Upper lobe of right lung (tissue), 1 donor: ENCODE measurements around the gene ROR2. TPM values are rescaled to one million over a fixed set of nuclear protein-coding genes. Genes with fewer than 3 reads are reported as not detected.

ENCODE experiments used
- ATAC-seq: fragments of 200-7000 bp; cut with Tn5 transposase; one replicate; pipeline ENCODE4 v1.9.1; 2020; ENCODE audit warnings: mild to moderate bottlenecking, moderate library complexity
- DNase-seq: peaks from one replicate; pipeline ENCODE4 v3.0.0-alpha.2; 2020
- H3K27ac ChIP-seq: fragments of 200-600 bp; one replicate; pipeline ENCODE4 v1.8.0; 2022
- H3K27me3 ChIP-seq: fragments of 200-600 bp; one replicate; pipeline ENCODE4 v1.8.0; 2022; ENCODE audit warnings: mild to moderate bottlenecking
- H3K36me3 ChIP-seq: fragments of 200-600 bp; one replicate; pipeline ENCODE4 v1.8.0; 2022
- H3K4me1 ChIP-seq: fragments of 200-600 bp; one replicate; pipeline ENCODE4 v1.8.0; 2022
- H3K4me3 ChIP-seq: fragments of 200-600 bp; one replicate; pipeline ENCODE4 v1.8.0; 2022; ENCODE audit warnings: mild to moderate bottlenecking
- H3K9me3 ChIP-seq: fragments of 200-600 bp; one replicate; pipeline ENCODE4 v1.8.0; 2022
- intact Hi-C: fragments of 100-400 bp; cut with DNase I; formaldehyde crosslinking; loops from one replicate; pipeline ENCODE4 v1.11.0; 2022
- total RNA-seq: library from RNA; stranded (reverse); fragmentation: NEBNext Ultra II Directional; extraction: Animal tissue kit (Norgen Biotek cat#: 25700); gene quantifications from one replicate; pipeline ENCODE4 v1.2.1, GENCODE V29; 2021
- TF ChIP-seq, protein P1 (sequence below): fragments of 200-600 bp; IDR thresholded peaks from one replicate; pipeline ENCODE4 v1.8.0; 2022; ENCODE audit warnings: antibody characterized with exemption
- donor health status: DM: no; HTN: yes; CAD: no; lungs with severe emphysema.

Gene ROR2
- total RNA-seq, 1 donor from 2014 or later = 5.5 TPM

DNA sequence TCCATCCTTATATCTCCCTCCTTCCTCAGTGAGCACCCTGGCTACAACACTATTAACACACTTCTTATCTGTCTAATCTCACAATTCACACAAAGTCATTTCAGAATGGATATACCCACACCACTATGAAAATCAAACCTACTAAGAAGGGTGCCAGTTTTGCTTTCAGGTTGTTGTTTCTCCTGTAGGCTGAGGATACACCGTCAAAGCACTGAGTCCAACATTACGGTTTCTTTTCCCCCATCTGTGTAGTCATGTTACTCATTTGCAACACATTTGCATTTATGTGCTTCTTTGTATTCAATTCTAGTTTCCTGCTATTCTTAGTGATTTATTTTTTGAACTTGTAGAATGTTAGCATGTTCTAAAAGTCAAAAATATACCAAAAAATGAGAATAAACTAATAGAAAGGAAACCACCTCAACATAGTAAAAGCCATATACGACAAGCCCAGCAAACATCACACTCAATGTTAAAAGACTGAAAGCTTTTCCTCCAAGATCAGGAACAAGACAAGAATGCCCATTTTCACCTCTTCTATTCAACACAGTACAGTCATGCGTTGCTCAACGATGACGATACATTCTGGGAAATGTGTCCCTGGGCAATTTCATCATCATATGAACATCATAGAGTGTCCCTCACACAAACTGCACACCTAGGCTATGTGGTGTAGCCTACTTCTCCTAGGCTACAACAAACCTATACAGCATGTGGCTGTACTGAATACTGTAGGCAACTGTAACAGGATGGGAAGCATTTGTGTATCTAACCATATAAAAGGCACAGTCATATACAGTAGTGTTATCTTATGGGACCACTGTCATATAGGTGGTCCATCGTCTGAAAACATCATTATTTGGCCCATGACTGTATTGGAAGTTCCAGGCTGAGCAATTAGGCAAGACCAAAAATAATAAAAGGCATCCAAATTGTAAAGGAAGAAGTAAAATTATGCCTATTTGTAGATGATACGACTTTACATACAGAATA lies 6.3 kb downstream of the ROR2 start:
- Histone ChIP-seq H3K36me3 (no peaks in the 10 kb centered on the region), H3K4me3 (no peak overlapping the region), H3K9me3 (no peaks in the 10 kb centered on the region), H3K27ac (no peak overlapping the region), H3K27me3 (peaks cover 34% of the 10 kb centered on the region), H3K4me1 (peaks cover 5% of the 10 kb centered on the region)
- TF ChIP-seq, protein P1, sequence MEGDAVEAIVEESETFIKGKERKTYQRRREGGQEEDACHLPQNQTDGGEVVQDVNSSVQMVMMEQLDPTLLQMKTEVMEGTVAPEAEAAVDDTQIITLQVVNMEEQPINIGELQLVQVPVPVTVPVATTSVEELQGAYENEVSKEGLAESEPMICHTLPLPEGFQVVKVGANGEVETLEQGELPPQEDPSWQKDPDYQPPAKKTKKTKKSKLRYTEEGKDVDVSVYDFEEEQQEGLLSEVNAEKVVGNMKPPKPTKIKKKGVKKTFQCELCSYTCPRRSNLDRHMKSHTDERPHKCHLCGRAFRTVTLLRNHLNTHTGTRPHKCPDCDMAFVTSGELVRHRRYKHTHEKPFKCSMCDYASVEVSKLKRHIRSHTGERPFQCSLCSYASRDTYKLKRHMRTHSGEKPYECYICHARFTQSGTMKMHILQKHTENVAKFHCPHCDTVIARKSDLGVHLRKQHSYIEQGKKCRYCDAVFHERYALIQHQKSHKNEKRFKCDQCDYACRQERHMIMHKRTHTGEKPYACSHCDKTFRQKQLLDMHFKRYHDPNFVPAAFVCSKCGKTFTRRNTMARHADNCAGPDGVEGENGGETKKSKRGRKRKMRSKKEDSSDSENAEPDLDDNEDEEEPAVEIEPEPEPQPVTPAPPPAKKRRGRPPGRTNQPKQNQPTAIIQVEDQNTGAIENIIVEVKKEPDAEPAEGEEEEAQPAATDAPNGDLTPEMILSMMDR = no peak
- DNase-seq (no peak), ATAC-seq (no peak)
- intact Hi-C loops = no loop called here

DNA sequence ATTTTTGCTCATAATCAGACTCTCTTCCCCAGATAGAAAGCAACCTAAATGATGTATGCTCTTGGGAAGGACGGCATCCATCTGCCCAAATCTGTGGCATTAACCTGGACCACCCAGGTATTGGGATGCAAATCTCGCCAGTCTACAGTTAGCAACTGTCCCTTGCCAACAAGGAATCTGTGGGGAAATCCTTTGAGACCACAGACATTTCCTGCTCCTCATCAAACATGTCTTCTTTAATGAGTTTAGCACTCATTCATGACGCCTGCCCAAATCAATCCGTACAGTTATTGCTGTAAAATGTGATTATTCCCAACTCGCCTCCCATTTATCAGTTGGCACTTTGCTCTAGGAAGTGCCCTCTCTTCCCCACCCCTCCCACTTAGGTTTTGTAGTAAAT lies 7.8 kb downstream of the ROR2 start:
- Histone ChIP-seq H3K4me3 (no peak overlapping the region), H3K9me3 (no peaks in the 10 kb centered on the region), H3K36me3 (no peaks in the 10 kb centered on the region), H3K4me1 (peaks cover 3% of the 10 kb centered on the region), H3K27me3 (peaks cover 18% of the 10 kb centered on the region), H3K27ac (no peak overlapping the region)
- ATAC-seq (no peak), DNase-seq (no peak)
- TF ChIP-seq, protein P1 = no peak
- intact Hi-C loops = no loop called here

DNA sequence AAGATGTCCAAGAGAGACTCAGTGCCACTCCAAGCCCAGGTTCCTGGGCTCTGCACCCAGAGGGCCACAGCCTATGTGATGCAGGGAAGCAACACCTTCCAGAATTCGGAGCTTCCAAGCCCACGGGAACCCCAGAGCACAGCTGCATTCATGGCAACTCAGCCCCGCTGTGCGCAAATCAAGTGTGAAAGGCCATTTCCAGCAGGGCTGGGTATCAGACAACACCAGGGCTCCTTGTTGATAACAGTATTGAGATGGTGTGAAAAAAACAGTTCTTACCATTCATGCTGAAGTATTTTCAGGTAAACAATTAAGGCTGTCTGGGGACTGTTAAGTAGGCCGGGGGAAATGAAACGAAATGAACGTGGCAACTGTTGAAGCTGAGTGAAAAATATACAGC lies 10.1 kb downstream of the ROR2 start:
- Histone ChIP-seq H3K9me3 (no peaks in the 10 kb centered on the region), H3K27ac (no peak overlapping the region), H3K36me3 (no peaks in the 10 kb centered on the region), H3K27me3 (peaks cover 6% of the 10 kb centered on the region), H3K4me1 (peaks cover 3% of the 10 kb centered on the region), H3K4me3 (no peak overlapping the region)
- DNase-seq (no peak), ATAC-seq (no peak)
- intact Hi-C loops = no loop called here
- TF ChIP-seq, protein P1 = no peak

DNA sequence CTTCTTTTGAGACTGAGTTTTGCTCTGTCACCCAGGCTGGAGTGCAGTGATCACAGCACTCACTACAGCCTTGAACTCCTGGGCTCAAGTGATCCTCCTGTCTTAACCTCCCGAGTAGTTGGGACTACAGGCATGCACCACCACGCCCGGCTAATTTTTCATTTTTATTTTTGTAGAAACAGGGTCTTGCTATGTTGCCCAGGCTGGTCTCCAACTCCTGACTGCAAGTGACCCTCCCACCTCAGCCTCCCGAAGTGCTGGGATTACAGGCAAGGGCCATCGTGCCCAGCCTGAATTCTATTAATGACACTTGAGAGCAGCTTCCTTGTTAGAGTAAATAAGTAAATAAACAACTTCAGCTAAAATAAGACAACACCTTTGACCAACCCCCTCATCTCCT lies 12.3 kb downstream of the ROR2 start:
- no peaks in the 10 kb centered on the region for H3K9me3 ChIP-seq
- intact Hi-C loops = no loop called here
- no peak overlapping the region for H3K27ac ChIP-seq
- TF ChIP-seq, protein P1 = no peak
- H3K36me3 ChIP-seq = no peaks in the 10 kb centered on the region
- no peaks in the 10 kb centered on the region for H3K27me3 ChIP-seq
- ATAC-seq = no peak
- no peak for DNase-seq
- no peaks in the 10 kb centered on the region for H3K4me1 ChIP-seq
- no peak overlapping the region for H3K4me3 ChIP-seq

DNA sequence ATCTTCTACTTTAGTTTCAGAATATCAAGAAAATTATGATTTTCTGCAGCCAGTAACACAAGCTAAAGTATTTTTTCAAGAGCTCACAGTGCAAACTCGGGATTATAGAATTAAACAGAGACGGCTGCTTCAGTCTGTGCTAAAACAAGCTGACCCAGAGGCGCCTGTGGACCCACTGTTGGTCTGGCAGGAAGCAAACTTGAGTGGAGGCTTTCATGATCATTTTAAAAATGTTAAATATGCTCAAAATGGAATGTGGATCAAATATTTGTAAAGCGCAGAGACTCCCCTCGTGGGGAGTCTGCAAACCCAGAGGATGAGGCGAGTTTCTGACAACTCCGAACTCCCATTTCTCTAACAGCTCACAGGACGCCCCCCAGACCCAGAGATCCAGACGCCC lies 13.0 kb downstream of the ROR2 start:
- TF ChIP-seq, protein P1 = no peak
- Histone ChIP-seq H3K27ac (no peak overlapping the region), H3K4me3 (no peak overlapping the region), H3K27me3 (no peaks in the 10 kb centered on the region), H3K36me3 (no peaks in the 10 kb centered on the region), H3K9me3 (no peaks in the 10 kb centered on the region), H3K4me1 (no peaks in the 10 kb centered on the region)
- DNase-seq = no peak
- ATAC-seq = no peak
- intact Hi-C loops = no loop called here
